ENCODE measurements around the gene TMPRSS13.
"Not testable (repeated sequence)": the region's sequence is repeated elsewhere in the genome, so short reads cannot be mapped to it uniquely, and the experiment has no call there.

Gene TMPRSS13

DNA sequence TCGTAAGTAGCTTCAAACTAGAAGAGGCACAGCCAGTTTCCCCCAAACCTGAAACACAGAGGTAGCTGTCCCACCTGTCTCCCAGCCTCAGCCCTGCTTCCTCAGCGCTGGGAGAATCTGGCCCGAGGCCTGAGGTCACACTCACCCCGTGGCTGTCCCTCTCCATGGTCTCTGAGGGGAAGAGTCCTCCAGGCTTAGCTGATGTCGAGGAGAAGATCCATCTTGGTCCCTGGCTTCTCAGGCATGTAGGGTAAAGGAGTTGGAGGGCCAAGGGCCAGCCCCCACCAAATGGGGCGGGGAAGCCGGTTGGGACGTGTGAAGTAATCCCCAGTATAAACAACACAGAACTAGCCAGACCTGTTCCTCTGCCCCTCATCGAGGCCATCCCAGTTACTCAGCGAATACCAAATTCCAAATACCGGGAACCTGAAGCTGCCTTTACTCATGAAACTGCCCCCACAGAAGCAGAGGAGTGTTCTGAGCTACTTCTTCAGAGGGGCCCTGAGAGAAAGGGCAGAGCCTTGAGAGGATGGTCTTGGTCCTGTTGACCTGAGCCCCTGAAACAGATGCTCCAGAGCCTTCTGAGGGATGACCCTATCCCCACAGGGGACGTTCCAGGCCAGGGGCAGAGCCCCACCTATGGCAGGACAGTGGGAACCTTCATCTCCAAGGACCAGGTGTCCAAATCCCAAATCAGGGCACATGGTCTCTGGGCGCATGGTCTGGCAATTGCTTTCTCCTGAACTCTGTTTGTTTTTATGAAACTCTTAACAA is at the start of gene TMPRSS13:
TSS of gene TMPRSS13 (minus strand) at position 261 of the 774 bp plus-strand sequence. CDS start at position 166, 95 bp downstream.
- Histone ChIP-seq H3K27me3 (ENCODE audit: control insufficient read depth, insufficient read depth, low read length) (no peaks in the 10 kb centered on the region), H3K9me3 (ENCODE audit: control insufficient read depth, insufficient read depth, low read length) (no peaks in the 10 kb centered on the region), H3K9ac (ENCODE audit: low read depth, low read length) (no peak within 1 kb of the TSS), H3K4me1 (ENCODE audit: control insufficient read depth, insufficient read depth, low read length) (peaks cover 12% of the 10 kb centered on the region), H3K27ac (ENCODE audit: low read depth, low read length) (peak within 1 kb of the TSS; percentile 71), H3K36me3 (ENCODE audit: control insufficient read depth, insufficient read depth, low read length) (no peaks in the 10 kb centered on the region), H3K4me3 (ENCODE audit: low read depth, low read length) (no peak within 1 kb of the TSS)

DNA sequence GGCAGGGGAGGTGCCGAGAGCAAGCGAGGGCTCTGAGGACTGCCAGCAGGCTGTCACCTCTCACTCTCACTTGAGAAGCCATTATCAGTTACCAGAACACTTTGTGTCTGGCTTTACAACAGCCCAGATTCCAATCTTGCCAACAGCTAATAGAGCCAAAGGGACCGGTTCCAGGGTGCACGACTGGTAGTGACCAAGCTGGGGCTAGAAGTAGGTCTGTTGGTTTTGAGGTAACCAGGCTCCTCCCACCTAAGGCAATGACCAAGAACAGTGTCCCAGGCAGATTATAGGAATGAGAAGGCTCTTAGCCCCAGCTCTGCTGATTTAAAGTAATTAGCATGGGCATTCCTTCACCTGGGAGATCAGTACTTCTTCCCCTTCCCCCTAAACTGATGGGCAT is 49.8 kb upstream of the TMPRSS13 start:
- H3K27me3 ChIP-seq (ENCODE audit: control insufficient read depth, insufficient read depth, low read length) = no peaks in the 10 kb centered on the region; the same call in 1 of the 2 replicates
- H3K4me1 ChIP-seq (ENCODE audit: control insufficient read depth, insufficient read depth, low read length) = no peaks in the 10 kb centered on the region
- H3K9me3 ChIP-seq (ENCODE audit: control insufficient read depth, insufficient read depth, low read length) = no peaks in the 10 kb centered on the region
- H3K27ac ChIP-seq (ENCODE audit: low read depth, low read length) = no peak overlapping the region
- no peak overlapping the region for H3K9ac ChIP-seq (ENCODE audit: low read depth, low read length)
- no peaks in the 10 kb centered on the region for H3K36me3 ChIP-seq (ENCODE audit: control insufficient read depth, insufficient read depth, low read length)
- H3K4me3 ChIP-seq (ENCODE audit: low read depth, low read length) = no peak overlapping the region

DNA sequence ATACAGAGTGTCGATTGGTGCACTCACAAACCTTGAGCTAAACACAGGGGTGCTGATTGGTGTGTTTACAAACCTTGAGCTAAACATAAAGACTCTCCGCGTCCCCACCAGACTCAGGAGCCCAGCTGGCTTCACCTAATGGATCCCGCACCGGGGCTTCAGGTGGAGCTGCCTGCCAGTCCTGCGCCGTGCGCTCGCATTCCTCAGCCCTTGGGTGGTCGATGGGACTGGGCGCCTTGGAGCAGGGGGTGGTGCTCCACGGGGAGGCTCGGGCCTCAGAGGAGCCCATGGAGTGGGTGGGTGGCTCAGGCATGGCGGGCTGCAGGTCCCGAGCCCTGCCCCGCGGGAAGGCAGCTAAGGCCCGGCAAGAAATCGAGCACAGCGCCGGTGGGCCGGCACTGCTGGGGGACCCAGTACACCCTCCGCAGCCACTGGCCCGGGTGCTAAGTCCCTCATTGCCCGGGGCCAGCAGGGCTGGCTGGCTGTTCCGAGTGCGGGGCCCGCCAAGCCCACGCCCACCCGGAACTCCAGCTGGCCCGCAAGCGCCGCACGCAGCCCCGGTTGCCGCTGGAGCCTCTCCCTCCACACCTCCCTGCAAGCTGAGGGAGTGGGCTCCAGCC is 49.2 kb upstream of the TMPRSS13 start:
- H3K27ac ChIP-seq (ENCODE audit: low read depth, low read length); H3K36me3 ChIP-seq (ENCODE audit: control insufficient read depth, insufficient read depth, low read length); H3K4me3 ChIP-seq (ENCODE audit: low read depth, low read length); H3K27me3 ChIP-seq (ENCODE audit: control insufficient read depth, insufficient read depth, low read length); H3K9ac ChIP-seq (ENCODE audit: low read depth, low read length); H3K4me1 ChIP-seq (ENCODE audit: control insufficient read depth, insufficient read depth, low read length); H3K9me3 ChIP-seq (ENCODE audit: control insufficient read depth, insufficient read depth, low read length): not testable (repeated sequence)

DNA sequence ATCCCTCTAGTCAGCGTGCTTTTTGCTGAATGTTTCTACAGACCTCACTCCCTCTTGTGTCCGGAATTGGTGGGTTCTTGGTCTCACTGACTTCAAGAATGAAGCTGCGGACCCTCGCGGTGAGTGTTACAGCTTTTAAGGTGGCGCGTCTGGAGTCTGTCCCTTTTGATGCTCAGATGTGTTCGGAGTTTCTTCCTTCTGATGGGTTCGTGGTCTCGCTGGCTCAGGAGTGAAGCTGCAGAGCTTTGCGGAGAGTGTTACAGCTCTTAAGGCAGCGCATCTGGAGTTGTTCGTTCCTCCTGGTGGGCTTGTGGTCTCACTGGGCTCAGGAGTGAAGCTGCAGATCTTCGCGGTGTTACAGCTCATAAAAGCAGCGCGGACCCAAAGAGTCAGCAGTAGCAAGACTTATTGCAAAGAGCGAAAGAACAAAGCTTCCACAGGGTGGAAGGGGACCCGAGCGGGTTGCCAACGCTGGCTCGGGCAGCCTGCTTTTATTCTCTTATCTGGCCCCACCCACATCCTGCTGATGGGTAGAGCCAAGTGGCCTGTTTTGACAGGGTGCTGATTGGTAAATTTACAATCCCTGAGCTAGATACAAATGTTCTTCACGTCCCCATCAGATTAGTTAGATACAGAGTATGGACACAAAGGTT is 48.5 kb upstream of the TMPRSS13 start:
- not testable (repeated sequence) for H3K9ac ChIP-seq (ENCODE audit: low read depth, low read length); H3K9me3 ChIP-seq (ENCODE audit: control insufficient read depth, insufficient read depth, low read length); H3K36me3 ChIP-seq (ENCODE audit: control insufficient read depth, insufficient read depth, low read length); H3K27ac ChIP-seq (ENCODE audit: low read depth, low read length); H3K4me1 ChIP-seq (ENCODE audit: control insufficient read depth, insufficient read depth, low read length); H3K27me3 ChIP-seq (ENCODE audit: control insufficient read depth, insufficient read depth, low read length); H3K4me3 ChIP-seq (ENCODE audit: low read depth, low read length)

DNA sequence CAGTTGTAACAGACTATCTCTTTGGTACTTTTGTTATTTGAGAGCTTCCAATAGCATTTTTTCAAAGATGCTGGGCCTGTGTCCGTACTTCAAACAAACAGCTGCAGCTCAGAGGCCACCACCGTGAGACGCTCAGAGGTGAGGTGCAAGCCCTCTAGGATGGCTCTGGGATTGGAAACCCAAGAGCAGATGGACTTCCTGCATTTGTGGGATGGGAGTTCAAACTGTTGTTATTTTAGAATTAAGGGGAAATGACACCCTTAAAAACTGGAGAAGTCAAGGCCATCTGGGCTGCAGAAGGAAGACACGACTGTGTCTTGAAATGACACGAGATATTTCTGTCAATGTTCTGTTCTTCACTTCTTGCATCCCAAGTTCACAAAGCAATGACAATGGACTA is 47.8 kb upstream of the TMPRSS13 start:
- H3K27ac ChIP-seq (ENCODE audit: low read depth, low read length) = no peak overlapping the region
- no peaks in the 10 kb centered on the region for H3K9me3 ChIP-seq (ENCODE audit: control insufficient read depth, insufficient read depth, low read length)

DNA sequence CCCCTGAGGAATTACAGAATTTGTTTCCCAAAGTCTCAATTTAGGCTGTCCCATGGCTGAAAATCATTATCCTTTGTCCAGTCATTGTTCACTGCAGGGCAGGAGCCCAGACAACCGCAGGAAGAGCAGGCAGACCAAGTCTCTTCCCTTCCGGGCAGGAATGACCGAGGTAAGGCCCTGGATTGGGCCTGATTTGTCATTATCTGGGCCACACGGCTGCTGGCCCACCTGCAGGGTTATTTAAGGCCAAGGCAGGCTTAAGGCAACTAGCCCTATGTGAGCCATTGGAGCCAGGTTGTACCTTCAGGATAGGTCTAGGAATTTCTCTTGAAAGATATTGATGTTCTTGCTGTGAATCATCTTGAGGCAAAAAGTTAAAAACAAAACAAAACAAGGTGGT is 47.2 kb upstream of the TMPRSS13 start:
- Histone ChIP-seq H3K4me1 (ENCODE audit: control insufficient read depth, insufficient read depth, low read length) (no peaks in the 10 kb centered on the region), H3K27me3 (ENCODE audit: control insufficient read depth, insufficient read depth, low read length) (no peaks in the 10 kb centered on the region; the same call in 1 of the 2 replicates), H3K27ac (ENCODE audit: low read depth, low read length) (no peak overlapping the region), H3K36me3 (ENCODE audit: control insufficient read depth, insufficient read depth, low read length) (no peaks in the 10 kb centered on the region), H3K4me3 (ENCODE audit: low read depth, low read length) (no peak overlapping the region), H3K9ac (ENCODE audit: low read depth, low read length) (no peak overlapping the region), H3K9me3 (ENCODE audit: control insufficient read depth, insufficient read depth, low read length) (no peaks in the 10 kb centered on the region)

More for the DNA sequence above, 47.8 kb upstream of the TMPRSS13 start:
- no peak overlapping the region for H3K9ac ChIP-seq (ENCODE audit: low read depth, low read length)
- H3K4me3 ChIP-seq (ENCODE audit: low read depth, low read length) = no peak overlapping the region
- H3K4me1 ChIP-seq (ENCODE audit: control insufficient read depth, insufficient read depth, low read length) = no peaks in the 10 kb centered on the region
- no peaks in the 10 kb centered on the region for H3K36me3 ChIP-seq (ENCODE audit: control insufficient read depth, insufficient read depth, low read length)
- H3K27me3 ChIP-seq (ENCODE audit: control insufficient read depth, insufficient read depth, low read length) = no peaks in the 10 kb centered on the region; the same call in 1 of the 2 replicates

- H3K27ac ChIP-seq (ENCODE audit: low read depth, low read length) = no peak overlapping the region
- H3K9ac ChIP-seq (ENCODE audit: low read depth, low read length) = no peak overlapping the region
- H3K4me3 ChIP-seq (ENCODE audit: low read depth, low read length) = no peak overlapping the region
- no peaks in the 10 kb centered on the region for H3K9me3 ChIP-seq (ENCODE audit: control insufficient read depth, insufficient read depth, low read length)
- H3K36me3 ChIP-seq (ENCODE audit: control insufficient read depth, insufficient read depth, low read length) = no peaks in the 10 kb centered on the region
- H3K4me1 ChIP-seq (ENCODE audit: control insufficient read depth, insufficient read depth, low read length) = no peaks in the 10 kb centered on the region
- H3K27me3 ChIP-seq (ENCODE audit: control insufficient read depth, insufficient read depth, low read length) = no peaks in the 10 kb centered on the region
These were observed 44.3 kb upstream of the TMPRSS13 start for GRCh38 chr11:117973503-117973860.

- H3K9me3 ChIP-seq (ENCODE audit: control insufficient read depth, insufficient read depth, low read length) = no peaks in the 10 kb centered on the region
- H3K27ac ChIP-seq (ENCODE audit: low read depth, low read length) = no peak overlapping the region
- H3K27me3 ChIP-seq (ENCODE audit: control insufficient read depth, insufficient read depth, low read length) = no peaks in the 10 kb centered on the region
- no peak overlapping the region for H3K9ac ChIP-seq (ENCODE audit: low read depth, low read length)
- H3K4me1 ChIP-seq (ENCODE audit: control insufficient read depth, insufficient read depth, low read length) = no peaks in the 10 kb centered on the region
- H3K36me3 ChIP-seq (ENCODE audit: control insufficient read depth, insufficient read depth, low read length) = no peaks in the 10 kb centered on the region
- H3K4me3 ChIP-seq (ENCODE audit: low read depth, low read length) = no peak overlapping the region
These were observed 43.7 kb upstream of the TMPRSS13 start for GRCh38 chr11:117972629-117973502.

GRCh38 chr11:117972044-117972443 is 42.8 kb upstream of the TMPRSS13 start:
- Histone ChIP-seq H3K27ac (ENCODE audit: low read depth, low read length) (no peak overlapping the region), H3K36me3 (ENCODE audit: control insufficient read depth, insufficient read depth, low read length) (no peaks in the 10 kb centered on the region), H3K9ac (ENCODE audit: low read depth, low read length) (no peak overlapping the region), H3K9me3 (ENCODE audit: control insufficient read depth, insufficient read depth, low read length) (no peaks in the 10 kb centered on the region), H3K4me1 (ENCODE audit: control insufficient read depth, insufficient read depth, low read length) (no peaks in the 10 kb centered on the region), H3K27me3 (ENCODE audit: control insufficient read depth, insufficient read depth, low read length) (no peaks in the 10 kb centered on the region), H3K4me3 (ENCODE audit: low read depth, low read length) (no peak overlapping the region)

DNA sequence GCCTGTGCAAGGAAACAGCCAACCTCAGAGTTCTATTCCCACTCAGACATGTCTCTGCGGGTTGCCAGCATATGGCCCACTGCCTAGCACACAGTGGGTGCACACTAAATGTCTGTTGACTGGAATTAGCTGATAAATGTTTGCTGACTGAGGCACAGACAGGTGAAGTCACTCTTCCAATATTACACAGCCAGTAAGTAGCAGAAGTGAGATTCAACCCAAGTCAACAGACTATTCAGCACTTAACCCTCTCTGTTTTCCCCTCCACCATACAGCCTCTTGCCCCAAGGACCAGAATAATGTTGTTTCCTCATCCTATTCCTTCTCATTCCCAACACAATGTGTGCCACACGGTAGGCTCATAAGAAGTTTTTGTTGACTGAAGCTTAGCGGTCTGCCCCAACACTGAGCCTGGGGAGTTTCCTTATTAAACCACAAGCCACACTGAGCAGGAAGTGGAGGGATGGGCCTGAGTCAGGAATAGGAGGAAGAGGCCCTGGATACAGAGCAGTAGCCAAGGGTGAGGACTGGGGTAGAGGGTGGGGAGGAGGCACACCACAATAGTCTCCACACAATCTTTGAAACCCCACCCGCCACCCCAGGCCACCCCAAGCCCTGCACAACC is 41.3 kb upstream of the TMPRSS13 start:
- no peaks in the 10 kb centered on the region for H3K36me3 ChIP-seq (ENCODE audit: control insufficient read depth, insufficient read depth, low read length)
- no peaks in the 10 kb centered on the region for H3K27me3 ChIP-seq (ENCODE audit: control insufficient read depth, insufficient read depth, low read length)
- H3K4me1 ChIP-seq (ENCODE audit: control insufficient read depth, insufficient read depth, low read length) = no peaks in the 10 kb centered on the region
- no peak overlapping the region for H3K27ac ChIP-seq (ENCODE audit: low read depth, low read length)
- no peaks in the 10 kb centered on the region for H3K9me3 ChIP-seq (ENCODE audit: control insufficient read depth, insufficient read depth, low read length)
- H3K4me3 ChIP-seq (ENCODE audit: low read depth, low read length) = no peak overlapping the region
- no peak overlapping the region for H3K9ac ChIP-seq (ENCODE audit: low read depth, low read length)
